ENCODE data around the gene C2CD4C.
"Not testable (repeated sequence)": the region's sequence is repeated elsewhere in the genome, so short reads cannot be mapped to it uniquely, and the experiment has no call there.

The C2CD4C gene

GRCh38 chr19:415292-415691 is 6.3 kb upstream of the C2CD4C start:
- Histone ChIP-seq H3K27ac (no peak overlapping the region), H3K4me3 (no peak overlapping the region), H3K27me3 (no peaks in the 10 kb centered on the region), H4K20me1 (no peaks in the 10 kb centered on the region), H3K36me3 (no peaks in the 10 kb centered on the region), H3K9me3 (no peaks in the 10 kb centered on the region), H3K4me1 (no peaks in the 10 kb centered on the region), H3K4me2 (no peak overlapping the region), H3K9ac (no peak overlapping the region)
- no peak for TF ChIP-seq Cebpa-rat (IDR thresholded peaks at IDR 0.05)

DNA sequence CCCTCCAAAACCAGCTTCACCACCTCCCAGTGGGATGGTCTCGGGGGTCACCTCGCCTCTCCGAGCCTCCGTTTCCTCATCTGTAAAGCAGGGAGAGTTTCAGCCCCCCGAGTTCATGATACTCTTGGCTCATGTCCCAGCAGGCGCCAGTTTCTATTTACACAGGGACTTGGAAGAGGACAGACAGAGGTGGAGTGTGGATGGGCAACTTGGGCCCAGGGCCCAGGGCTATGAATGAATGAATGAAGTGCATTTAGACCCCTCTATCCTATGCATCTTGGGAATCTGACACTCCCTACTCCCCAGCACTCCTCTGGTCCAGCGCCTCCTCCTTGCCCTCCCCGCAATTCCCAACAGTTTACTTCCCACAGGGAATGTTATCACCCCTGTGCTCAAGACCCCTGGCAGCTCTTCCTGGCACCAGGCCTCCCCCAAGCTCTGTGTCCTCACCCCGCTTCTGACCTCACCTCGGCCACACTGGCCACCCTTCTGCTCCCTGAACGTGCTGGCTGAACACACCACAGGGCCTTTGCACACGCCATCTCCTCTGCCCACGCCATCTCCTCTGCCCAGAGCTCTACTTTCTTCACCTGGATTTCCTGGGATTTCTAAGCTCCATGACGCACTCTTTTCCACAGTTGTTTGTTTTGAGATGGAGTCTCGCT is 4.9 kb upstream of the C2CD4C start:
- no peak overlapping the region for H3K27ac ChIP-seq
- no peak for TF ChIP-seq Cebpa-rat (IDR thresholded peaks at IDR 0.05)
- H3K9ac ChIP-seq: no peak overlapping the region
- peaks cover 7% of the 10 kb centered on the region; the same call in 1 of the 2 replicates for H3K27me3 ChIP-seq
- H3K36me3 ChIP-seq: no peaks in the 10 kb centered on the region
- no peaks in the 10 kb centered on the region for H3K9me3 ChIP-seq
- H3K4me2 ChIP-seq: no peak overlapping the region
- H3K4me1 ChIP-seq: peaks cover 9% of the 10 kb centered on the region
- no peaks in the 10 kb centered on the region for H4K20me1 ChIP-seq
- no peak overlapping the region for H3K4me3 ChIP-seq

DNA sequence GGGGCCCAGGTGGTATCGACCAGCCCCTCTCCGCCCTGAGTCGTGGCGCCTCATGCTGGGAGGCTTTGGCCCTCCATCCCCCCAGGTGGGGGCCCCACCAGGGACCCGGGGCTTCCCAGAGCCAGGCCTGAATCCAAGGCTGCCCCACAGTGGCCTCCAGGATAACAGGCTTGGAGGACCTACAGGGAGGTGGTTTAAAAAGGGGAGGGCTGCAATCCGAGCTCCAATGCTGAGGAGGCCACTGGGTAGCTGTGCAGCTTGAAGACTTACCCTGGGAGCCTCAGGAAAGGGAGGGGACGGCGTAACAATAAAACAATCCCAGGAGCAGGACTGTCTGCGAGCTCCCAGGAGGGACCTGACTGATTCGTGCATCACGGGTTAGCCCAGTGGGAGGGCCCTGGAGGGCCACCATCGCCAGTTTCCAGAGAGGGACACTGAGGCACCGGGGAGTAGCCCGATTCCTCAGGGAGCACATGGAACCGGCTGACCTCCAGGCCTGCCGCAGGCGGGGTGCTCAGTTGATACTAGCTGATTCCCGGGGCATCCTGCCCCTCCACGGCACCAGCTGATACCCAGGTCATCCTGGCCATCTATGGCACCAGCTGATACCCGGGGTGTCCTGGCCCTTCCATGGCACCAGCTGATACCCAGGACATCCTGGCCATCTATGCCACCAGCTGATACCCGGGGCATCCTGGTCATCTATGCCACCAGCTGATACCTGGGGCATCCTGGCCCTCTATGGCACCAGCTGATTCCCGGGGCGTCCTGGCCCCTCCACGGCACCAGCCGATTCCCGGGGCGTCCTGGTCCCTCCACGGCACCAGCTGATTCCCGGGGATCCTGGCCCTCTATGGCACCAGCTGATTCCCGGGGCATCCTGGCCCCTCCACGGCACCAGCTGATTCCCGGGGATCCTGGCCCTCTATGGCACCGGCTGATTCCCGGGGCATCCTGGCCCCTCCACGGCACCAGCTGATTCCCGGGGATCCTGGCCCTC is 3.7 kb upstream of the C2CD4C start:
- no peak for TF ChIP-seq Cebpa-rat (IDR thresholded peaks at IDR 0.05)
- Histone ChIP-seq H3K27me3 (peaks cover 7% of the 10 kb centered on the region; the same call in 1 of the 2 replicates), H3K36me3 (no peaks in the 10 kb centered on the region), H3K4me1 (peaks cover 18% of the 10 kb centered on the region), H3K4me2 (no peak overlapping the region), H3K4me3 (no peak overlapping the region), H3K27ac (no peak overlapping the region), H3K9me3 (no peaks in the 10 kb centered on the region), H3K9ac (no peak overlapping the region), H4K20me1 (no peaks in the 10 kb centered on the region; the same call in 1 of the 2 replicates)

DNA sequence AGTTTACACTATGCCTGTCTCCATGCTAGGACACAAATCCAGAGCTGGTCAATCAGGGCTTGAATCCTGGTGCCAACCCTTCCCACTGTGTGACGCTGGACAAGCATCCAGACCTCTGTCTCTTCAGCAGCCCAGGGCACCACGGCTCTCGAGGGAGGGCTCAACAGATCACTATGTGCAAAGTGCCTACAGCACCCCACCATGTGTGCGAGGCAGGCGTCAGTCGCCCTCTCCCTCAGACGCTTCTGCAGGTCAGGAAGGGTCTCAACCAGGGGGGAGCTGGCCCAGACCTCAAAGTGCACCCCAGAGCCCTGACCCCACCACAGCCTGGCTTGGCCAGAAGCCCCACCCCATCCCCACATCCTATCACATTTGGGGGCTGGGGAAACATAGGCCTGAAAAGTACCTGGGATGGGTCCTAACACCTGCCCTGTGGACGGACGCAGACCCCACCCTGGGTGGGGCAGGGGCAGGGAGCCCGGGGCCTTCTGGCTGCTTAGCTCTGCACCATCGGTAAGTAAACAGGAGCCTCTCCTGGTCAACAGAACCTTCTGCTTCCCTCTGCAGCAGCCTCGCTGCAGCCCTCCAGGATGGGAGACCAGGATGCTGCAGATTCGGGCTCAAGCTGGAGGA is 2.9 kb upstream of the C2CD4C start:
- no peak overlapping the region for H3K4me2 ChIP-seq
- H4K20me1 ChIP-seq: no peaks in the 10 kb centered on the region; the same call in 1 of the 2 replicates
- H3K27me3 ChIP-seq: peaks cover 7% of the 10 kb centered on the region; the same call in 1 of the 2 replicates
- no peak overlapping the region for H3K27ac ChIP-seq
- H3K9me3 ChIP-seq: no peaks in the 10 kb centered on the region
- H3K36me3 ChIP-seq: no peaks in the 10 kb centered on the region
- TF ChIP-seq Cebpa-rat (IDR thresholded peaks at IDR 0.05): no peak
- H3K9ac ChIP-seq: no peak overlapping the region
- H3K4me3 ChIP-seq: no peak overlapping the region
- peaks cover 26% of the 10 kb centered on the region for H3K4me1 ChIP-seq

DNA sequence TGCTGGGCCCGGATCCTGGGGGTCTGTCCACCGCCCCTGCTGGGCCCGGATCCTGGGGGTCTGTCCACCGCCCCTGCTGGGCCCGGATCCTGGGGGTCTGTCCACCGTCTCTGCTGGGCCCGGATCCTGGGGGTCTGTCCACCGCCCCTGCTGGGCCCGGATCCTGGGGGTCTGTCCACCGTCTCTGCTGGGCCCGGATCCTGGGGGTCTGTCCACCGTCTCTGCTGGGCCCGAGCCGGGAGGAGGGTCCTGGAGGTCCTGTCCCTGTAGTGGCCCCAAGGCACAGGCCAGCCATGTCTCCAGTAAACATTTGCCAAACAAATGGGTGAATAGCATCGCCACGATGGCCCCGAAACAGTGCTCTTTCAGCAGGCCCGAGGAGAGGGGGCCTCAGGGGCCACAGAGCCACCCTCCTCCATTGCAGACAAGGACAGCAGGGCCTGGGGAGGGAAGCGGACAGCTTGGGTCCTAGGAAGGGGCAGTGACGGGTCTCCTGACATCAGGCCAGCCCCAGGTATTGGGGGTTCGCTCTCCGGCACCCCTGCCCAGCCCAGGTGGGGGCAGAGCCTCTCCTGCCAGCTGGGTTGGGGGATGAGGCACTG is 2.3 kb upstream of the C2CD4C start:
- not testable (repeated sequence) for H3K9ac ChIP-seq, H3K9me3 ChIP-seq, H3K36me3 ChIP-seq, H3K4me2 ChIP-seq, H4K20me1 ChIP-seq, H3K4me3 ChIP-seq, H3K27ac ChIP-seq, H3K27me3 ChIP-seq
- peaks cover 31% of the 10 kb centered on the region for H3K4me1 ChIP-seq

GRCh38 chr19:410243-410781 is 1.4 kb upstream of the C2CD4C start:
- TF ChIP-seq Cebpa-rat (IDR thresholded peaks at IDR 0.05): no peak

GRCh38 chr19:409516-410242 is 732 bp upstream of the C2CD4C start:
- H3K27me3 ChIP-seq: peaks cover 7% of the 10 kb centered on the region; the same call in 1 of the 2 replicates
- no peaks in the 10 kb centered on the region; the same call in 1 of the 2 replicates for H4K20me1 ChIP-seq
- no peak for TF ChIP-seq Cebpa-rat (IDR thresholded peaks at IDR 0.05)
- 0 out of 2 replicates have a peak overlapping the region, but pooled peaks have one; percentile 64 for H3K9ac ChIP-seq
- no peaks in the 10 kb centered on the region for H3K36me3 ChIP-seq
- H3K4me3 ChIP-seq: peak overlapping the region; percentile 70
- H3K4me2 ChIP-seq: peak overlapping the region; percentile 96
- H3K4me1 ChIP-seq: peaks cover 44% of the 10 kb centered on the region
- H3K27ac ChIP-seq: no peak overlapping the region
- H3K9me3 ChIP-seq: no peaks in the 10 kb centered on the region

More at GRCh38 chr19:410243-410781, 1.4 kb upstream of the C2CD4C start:
- Histone ChIP-seq H4K20me1 (no peaks in the 10 kb centered on the region; the same call in 1 of the 2 replicates), H3K9me3 (no peaks in the 10 kb centered on the region), H3K4me3 (no peak overlapping the region), H3K27me3 (peaks cover 7% of the 10 kb centered on the region; the same call in 1 of the 2 replicates), H3K4me2 (0 out of 2 replicates have a peak overlapping the region, but pooled peaks have one; percentile 96), H3K27ac (no peak overlapping the region), H3K36me3 (no peaks in the 10 kb centered on the region), H3K9ac (no peak overlapping the region), H3K4me1 (peaks cover 40% of the 10 kb centered on the region)

- peak overlapping the region; percentile 64; the same call in 1 of the 2 replicates for H3K9ac ChIP-seq
- H3K4me3 ChIP-seq: peak overlapping the region; percentile 70
- H3K4me2 ChIP-seq: peak overlapping the region; percentile 96
- no peaks in the 10 kb centered on the region for H3K36me3 ChIP-seq
- H3K4me1 ChIP-seq: peaks cover 44% of the 10 kb centered on the region
- no peak for TF ChIP-seq Cebpa-rat (IDR thresholded peaks at IDR 0.05)
- no peaks in the 10 kb centered on the region; the same call in 1 of the 2 replicates for H4K20me1 ChIP-seq
- peaks cover 7% of the 10 kb centered on the region; the same call in 1 of the 2 replicates for H3K27me3 ChIP-seq
- H3K9me3 ChIP-seq: no peaks in the 10 kb centered on the region
- peak overlapping the region; percentile 38; the same call in 1 of the 2 replicates for H3K27ac ChIP-seq
These were observed 476 bp downstream of the C2CD4C start for GRCh38 chr19:408441-408901.

All from BLaER1 (cell line).